Right lobe of liver (tissue), 4 donors: ENCODE data around the gene FNDC4.

Source experiments
- CTCF ChIP-seq, 4 donors: fragments of 200-600 bp in 3 of 4; fragments of 450-650 bp in 1 of 4; IDR thresholded peaks; one replicate each; pipeline versions ENCODE4 v1.5.1 to v1.8.0; 2016 to 2022; ENCODE audit warnings: antibody characterized with exemption in 4 of 4, mild to moderate bottlenecking in 2 of 4
- POLR2A ChIP-seq: fragments of 450-650 bp; IDR thresholded peaks from one replicate; pipeline ENCODE4 v1.6.1; 2017; ENCODE audit warnings: antibody characterized with exemption, mild to moderate bottlenecking
- donor health status: DM: no; HTN: no; CAD: no.
- donor health status: DM: no; HTN: no; CAD: no.
- donor health status: DM: no; HTN: yes; CAD: no.

- TF ChIP-seq CTCF (IDR thresholded peaks at IDR 0.05) (no peak), POLR2A (no peak)
Measured at GRCh38 chr2:27485496-27485895, 9.5 kb downstream of the FNDC4 start.
